HCT116 (cell line): ENCODE measurements around the gene CDC14A.

Source experiments
- CEBPB ChIP-seq: IDR thresholded peaks from 2 replicates; pipeline ENCODE4 v1.6.1; 2012; ENCODE audit warnings: low read depth
- CTCF ChIP-seq, 3 experiments: fragments of 200-600 bp in 1 of 3; sonication (generic) in 1 of 3; IDR thresholded peaks in 2 of 3; conservative IDR thresholded peaks in 1 of 3; 2 replicates each; pipeline ENCODE4 v1.5.1; 2012 to 2017; ENCODE audit warnings: low read depth in 2 of 3, low read length in 2 of 3, antibody characterized with exemption in 1 of 3, borderline replicate concordance in 1 of 3, control low read depth in 1 of 3, mild to moderate bottlenecking in 1 of 3, mixed read lengths in 1 of 3, mixed run types in 1 of 3, moderate library complexity in 1 of 3; ENCODE audit not compliant: insufficient read depth in 1 of 3
- EZH2 ChIP-seq: fragments of 200-600 bp; sonication (generic); IDR thresholded peaks from 2 replicates; pipeline ENCODE4 v1.6.1; 2017; ENCODE audit warnings: antibody characterized with exemption, mixed run types
- MAX ChIP-seq: IDR thresholded peaks from 2 replicates; pipeline ENCODE4 v1.6.1; 2012
- POLR2A ChIP-seq: IDR thresholded peaks from 2 replicates; pipeline ENCODE4 v1.7.0; 2011; ENCODE audit warnings: borderline replicate concordance; ENCODE audit not compliant: insufficient read depth, insufficient read length; ENCODE audit errors: extremely low read depth
- POLR2AphosphoS5 ChIP-seq: IDR thresholded peaks from 2 replicates; pipeline ENCODE4 v1.6.1; 2011; ENCODE audit warnings: mild to moderate bottlenecking, low read depth, low read length, moderate library complexity
- SIN3A ChIP-seq: IDR thresholded peaks from 2 replicates; pipeline ENCODE4 v1.6.1; 2012; ENCODE audit warnings: low read depth
- TCF7L2 ChIP-seq: IDR thresholded peaks from 2 replicates; pipeline ENCODE4 v1.7.0; 2011; ENCODE audit warnings: borderline replicate concordance, inconsistent platforms; ENCODE audit not compliant: insufficient read depth, insufficient read length; ENCODE audit errors: extremely low read depth
- YY1 ChIP-seq: IDR thresholded peaks from 2 replicates; pipeline ENCODE4 v1.6.1; 2011; ENCODE audit warnings: low read length, low read depth, moderate library complexity, mild to moderate bottlenecking; ENCODE audit not compliant: insufficient replicate concordance; ENCODE audit errors: extremely low read depth
- ZNF274 ChIP-seq: fragments of 200-500 bp; sonication (Bioruptor generic); IDR thresholded peaks from 2 replicates; pipeline ENCODE4 v1.6.1; 2014; ENCODE audit warnings: mild to moderate bottlenecking, low read depth, low read length, inconsistent platforms

GRCh38 chr1:100530141-100530540 lies 177.8 kb downstream of the CDC14A start:
- TF ChIP-seq YY1 (no peak), CTCF (IDR thresholded peaks at IDR 0.05 in 2 of 3, conservative IDR thresholded peaks at IDR 0.05 in 1 of 3; ENCODE audit: borderline replicate concordance in 1 of 3, insufficient read depth in 1 of 3, low read depth in 2 of 3, low read length in 2 of 3) (no peak), EZH2 (no peak), CEBPB (no peak), POLR2A (no peak), ZNF274 (no peak), SIN3A (no peak), TCF7L2 (no peak), POLR2AphosphoS5 (no peak), MAX (no peak)
